Activated CD4-positive, alpha-beta T cell treated with anti-CD3 and anti-CD28 coated beads, Interleukin-2, amount 10 ng/mL, durations not matched to agents 7 days and 5 days (primary cell): Measurements from ENCODE around the gene SPRING1. TPM values are rescaled to one million over a fixed set of nuclear protein-coding genes. Genes with fewer than 3 reads are reported as not detected.

Experiments
- CTCF ChIA-PET: fragments of 350-600 bp; sonication (Branson Sonifier 250); formaldehyde crosslinking; loops from one replicate; lab custom pipeline; 2021; ENCODE audit warnings: antibody characterized with exemption; lab: Charles Lee
- POLR2A ChIA-PET: fragments of 350-600 bp; sonication (Branson Sonifier 250); formaldehyde crosslinking; loops from one replicate; lab custom pipeline; 2021; ENCODE audit warnings: antibody characterized with exemption; lab: Charles Lee
- DNase-seq: peaks from one replicate; pipeline ENCODE4 v3.0.0-alpha.2; 2020
- H3K27ac Mint-ChIP-seq: one replicate; pipeline ENCODE4 v1.8.0; 2021; ENCODE audit warnings: mild to moderate bottlenecking, moderate library complexity, mixed read lengths
- H3K27me3 Mint-ChIP-seq: one replicate; pipeline ENCODE4 v1.8.0; 2021; ENCODE audit warnings: mixed read lengths
- H3K36me3 Mint-ChIP-seq: one replicate; pipeline ENCODE4 v1.8.0; 2021; ENCODE audit warnings: low read depth, mixed read lengths
- H3K4me1 Mint-ChIP-seq: one replicate; pipeline ENCODE4 v1.8.0; 2021; ENCODE audit warnings: mixed read lengths
- H3K4me3 Mint-ChIP-seq: one replicate; pipeline ENCODE4 v1.8.0; 2021; ENCODE audit warnings: mild to moderate bottlenecking, moderate library complexity, mixed read lengths
- H3K9me3 Mint-ChIP-seq: one replicate; pipeline ENCODE4 v1.8.0; 2021; ENCODE audit warnings: mixed read lengths
- total RNA-seq, 2 experiments: library from RNA; stranded (reverse); gene quantifications; one replicate each; pipeline ENCODE4 v1.2.3, GENCODE V29; 2021

SPRING1 gene
- total RNA-seq = 10 to 100 TPM; 28.8 to 31.7 TPM

- DNase-seq = peak; percentile 100
- Mint-ChIP-seq H3K4me1 (peaks cover 35% of the 10 kb centered on the region), H3K27ac (peak within 1 kb of the TSS; percentile 89), H3K27me3 (no peaks in the 10 kb centered on the region), H3K9me3 (no peaks in the 10 kb centered on the region), H3K4me3 (peak within 1 kb of the TSS; percentile 83), H3K36me3 (peaks cover 14% of the 10 kb centered on the region)
- POLR2A ChIA-PET = no interaction called here
- CTCF ChIA-PET = interaction anchor here (1.0 kb wide), 1 partner anchor 29 kb away, joined by 4 read pairs; no protein-coding TSS in a partner anchor
These were observed at the start of gene SPRING1, which contains the start of gene RNFT2 for GRCh38 chr12:116737774-116738657. TSS of gene SPRING1 (minus strand) at chr12:116738069. CDS start at chr12:116737900, 169 bp downstream. TSS of gene RNFT2 (plus strand) at chr12:116738315. CDS start at chr12:116740498, 2,183 bp downstream.

- no peak overlapping the region for H3K27ac Mint-ChIP-seq
- no peaks in the 10 kb centered on the region for H3K9me3 Mint-ChIP-seq
- no peaks in the 10 kb centered on the region for H3K27me3 Mint-ChIP-seq
- no peaks in the 10 kb centered on the region for H3K4me1 Mint-ChIP-seq
- no peak overlapping the region for H3K4me3 Mint-ChIP-seq
- DNase-seq = no peak
- POLR2A ChIA-PET = no interaction called here
- H3K36me3 Mint-ChIP-seq = peaks cover 4% of the 10 kb centered on the region
- CTCF ChIA-PET = interaction anchor here (0.6 to 1.3 kb wide), 3 partner anchors 21 to 165 kb away, joined by 3 to 4 read pairs (median 3); no protein-coding TSS in a partner anchor
These were observed 46.4 kb upstream of the SPRING1 start for GRCh38 chr12:116784238-116784612.

- no peaks in the 10 kb centered on the region for H3K27me3 Mint-ChIP-seq
- ChIA-PET CTCF (interaction anchor here (0.6 to 1.3 kb wide), 3 partner anchors 21 to 164 kb away, joined by 3 to 4 read pairs (median 3); no protein-coding TSS in a partner anchor), POLR2A (no interaction called here)
- no peak overlapping the region for H3K27ac Mint-ChIP-seq
- no peak for DNase-seq
- no peaks in the 10 kb centered on the region for H3K9me3 Mint-ChIP-seq
- H3K4me3 Mint-ChIP-seq = no peak overlapping the region
- no peaks in the 10 kb centered on the region for H3K4me1 Mint-ChIP-seq
- H3K36me3 Mint-ChIP-seq = peaks cover 4% of the 10 kb centered on the region
These were observed 45.8 kb upstream of the SPRING1 start for GRCh38 chr12:116783525-116784237.

- Mint-ChIP-seq H3K27me3 (no peaks in the 10 kb centered on the region), H3K9me3 (no peaks in the 10 kb centered on the region)
These were observed 43.1 kb upstream of the SPRING1 start for GRCh38 chr12:116780942-116781341.

GRCh38 chr12:116779597-116779996, 41.7 kb upstream of the SPRING1 start:
- ChIA-PET CTCF (interaction anchor here (0.5 to 0.6 kb wide), 2 partner anchors 58 to 107 kb away, joined by 3 read pairs; no protein-coding TSS in a partner anchor), POLR2A (no interaction called here)
- Mint-ChIP-seq H3K4me1 (no peaks in the 10 kb centered on the region), H3K9me3 (no peaks in the 10 kb centered on the region), H3K27ac (no peak overlapping the region), H3K36me3 (peaks cover 2% of the 10 kb centered on the region), H3K4me3 (no peak overlapping the region), H3K27me3 (no peaks in the 10 kb centered on the region)
- no peak for DNase-seq

More at GRCh38 chr12:116780942-116781341, 43.1 kb upstream of the SPRING1 start:
- ChIA-PET POLR2A (no interaction called here), CTCF (interaction anchor here (0.9 kb wide), 1 partner anchor 21 kb away, joined by 3 read pairs; no protein-coding TSS in a partner anchor)
- H3K27ac Mint-ChIP-seq = no peak overlapping the region
- H3K4me1 Mint-ChIP-seq = no peaks in the 10 kb centered on the region
- H3K36me3 Mint-ChIP-seq = peaks cover 4% of the 10 kb centered on the region
- no peak for DNase-seq
- H3K4me3 Mint-ChIP-seq = no peak overlapping the region

- no peak overlapping the region for H3K4me3 Mint-ChIP-seq
- H3K9me3 Mint-ChIP-seq = no peaks in the 10 kb centered on the region
- CTCF ChIA-PET = interaction anchor here (0.5 kb wide), 1 partner anchor 9 kb away, joined by 3 read pairs; no protein-coding TSS in a partner anchor
These were observed 39.4 kb upstream of the SPRING1 start for GRCh38 chr12:116777245-116777644.

GRCh38 chr12:116774020-116774419, 36.2 kb upstream of the SPRING1 start:
- Mint-ChIP-seq H3K36me3 (no peaks in the 10 kb centered on the region), H3K4me3 (no peak overlapping the region), H3K27ac (no peak overlapping the region), H3K9me3 (no peaks in the 10 kb centered on the region), H3K27me3 (no peaks in the 10 kb centered on the region), H3K4me1 (peaks cover 8% of the 10 kb centered on the region)
- ChIA-PET CTCF (no interaction called here), POLR2A (no interaction called here)
- DNase-seq = no peak

More at GRCh38 chr12:116777245-116777644, 39.4 kb upstream of the SPRING1 start:
- POLR2A ChIA-PET = no interaction called here
- no peak for DNase-seq
- Mint-ChIP-seq H3K4me1 (peaks cover 8% of the 10 kb centered on the region), H3K27me3 (no peaks in the 10 kb centered on the region), H3K27ac (no peak overlapping the region), H3K36me3 (peaks cover 2% of the 10 kb centered on the region)

GRCh38 chr12:116773276-116773731, 35.4 kb upstream of the SPRING1 start:
- no peaks in the 10 kb centered on the region for H3K36me3 Mint-ChIP-seq
- no peak overlapping the region for H3K4me3 Mint-ChIP-seq
- CTCF ChIA-PET = no interaction called here
- H3K27ac Mint-ChIP-seq = no peak overlapping the region
- DNase-seq = no peak
- POLR2A ChIA-PET = no interaction called here
- no peaks in the 10 kb centered on the region for H3K27me3 Mint-ChIP-seq
- H3K4me1 Mint-ChIP-seq = peaks cover 8% of the 10 kb centered on the region
- no peaks in the 10 kb centered on the region for H3K9me3 Mint-ChIP-seq

GRCh38 chr12:116771651-116772050, 33.8 kb upstream of the SPRING1 start:
- DNase-seq = no peak
- Mint-ChIP-seq H3K27me3 (no peaks in the 10 kb centered on the region), H3K4me3 (no peak overlapping the region), H3K27ac (no peak overlapping the region), H3K36me3 (no peaks in the 10 kb centered on the region), H3K4me1 (peaks cover 8% of the 10 kb centered on the region), H3K9me3 (no peaks in the 10 kb centered on the region)
- CTCF ChIA-PET = no interaction called here
- POLR2A ChIA-PET = no interaction called here

GRCh38 chr12:116766746-116767145, 28.9 kb upstream of the SPRING1 start:
- DNase-seq = no peak
- Mint-ChIP-seq H3K4me1 (no peaks in the 10 kb centered on the region), H3K27me3 (no peaks in the 10 kb centered on the region), H3K4me3 (no peak overlapping the region), H3K27ac (no peak overlapping the region), H3K9me3 (no peaks in the 10 kb centered on the region), H3K36me3 (no peaks in the 10 kb centered on the region)
- POLR2A ChIA-PET = no interaction called here
- CTCF ChIA-PET = no interaction called here

- POLR2A ChIA-PET = no interaction called here
- H3K27me3 Mint-ChIP-seq = no peaks in the 10 kb centered on the region
These were observed 28.4 kb upstream of the SPRING1 start for GRCh38 chr12:116766285-116766684.

GRCh38 chr12:116765271-116765670, 27.4 kb upstream of the SPRING1 start:
- peaks cover 2% of the 10 kb centered on the region for H3K4me1 Mint-ChIP-seq
- no peak for DNase-seq
- no peaks in the 10 kb centered on the region for H3K27me3 Mint-ChIP-seq
- H3K4me3 Mint-ChIP-seq = no peak overlapping the region
- no peak overlapping the region for H3K27ac Mint-ChIP-seq
- CTCF ChIA-PET = no interaction called here
- POLR2A ChIA-PET = no interaction called here
- H3K9me3 Mint-ChIP-seq = no peaks in the 10 kb centered on the region
- peaks cover 6% of the 10 kb centered on the region for H3K36me3 Mint-ChIP-seq

More at GRCh38 chr12:116766285-116766684, 28.4 kb upstream of the SPRING1 start:
- H3K9me3 Mint-ChIP-seq = no peaks in the 10 kb centered on the region
- DNase-seq = no peak
- H3K4me3 Mint-ChIP-seq = no peak overlapping the region
- no peak overlapping the region for H3K27ac Mint-ChIP-seq
- no peaks in the 10 kb centered on the region for H3K4me1 Mint-ChIP-seq
- no peaks in the 10 kb centered on the region for H3K36me3 Mint-ChIP-seq
- CTCF ChIA-PET = interaction anchor here (0.5 kb wide), 1 partner anchor 1292 kb away, joined by 4 read pairs; no protein-coding TSS in a partner anchor
